ENCODE data around the gene INTS11. TPM values are rescaled to one million over a fixed set of nuclear protein-coding genes. Genes with fewer than 3 reads are reported as not detected.

Gene INTS11
- total RNA-seq, 1 experiment from 2014 or later: 139 TPM

DNA sequence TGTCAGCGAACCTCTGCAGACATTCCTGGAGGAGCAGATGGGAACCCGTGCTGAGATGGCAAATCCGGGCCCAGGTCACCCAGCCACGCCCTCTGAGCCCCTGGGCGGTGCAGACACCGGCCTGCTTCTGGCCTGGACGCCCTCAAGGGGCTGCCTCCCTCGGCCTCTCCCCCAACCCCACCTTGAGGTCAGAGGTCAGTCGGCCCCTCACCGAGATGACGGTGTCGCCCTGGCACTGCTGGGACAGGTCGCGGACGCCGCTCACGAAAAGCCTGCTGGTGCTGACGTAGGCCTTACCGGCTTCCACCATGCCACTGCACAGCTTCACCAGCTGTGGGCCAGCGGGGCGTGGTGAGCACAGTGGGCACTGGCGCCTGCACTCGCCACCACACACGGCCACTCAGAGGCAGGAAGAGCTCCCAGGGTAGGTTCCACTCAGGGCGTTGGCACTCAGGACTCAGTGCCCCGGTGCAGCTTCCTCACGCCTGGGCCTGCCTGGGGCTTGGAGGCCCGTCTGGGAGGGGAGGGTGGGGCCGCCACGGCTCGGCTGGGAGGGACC is 21.4 kb downstream of the INTS11 start:
- H3K4me1 ChIP-seq (ENCODE audit: insufficient read depth, low read length): peaks cover 5% of the 10 kb centered on the region; the same call in 1 of the 2 replicates
- H3K27me3 ChIP-seq (ENCODE audit: insufficient read depth, low read length): no peaks in the 10 kb centered on the region
- no peak overlapping the region for H2BK15ac ChIP-seq (ENCODE audit: low read depth, low read length)
- H3T11ph ChIP-seq (ENCODE audit: low read length): no peak overlapping the region
- H3K56ac ChIP-seq (ENCODE audit: insufficient read length, low read depth, low read length): no peak overlapping the region
- no peak overlapping the region for H3K23ac ChIP-seq (ENCODE audit: insufficient read length, low read depth, low read length)
- no peak overlapping the region; the same call in 1 of the 2 replicates for H3K14ac ChIP-seq (ENCODE audit: insufficient read depth, low read length)
- Mint-ChIP-seq H3K9me3 (no peaks in the 10 kb centered on the region; a peak in 1 of 5 replicates), H3K4me3 (no peak overlapping the region), H3K36me3 (ENCODE audit: insufficient read depth in 1 of 3, low read depth in 3 of 3) (no peaks in the 10 kb centered on the region; a peak in 1 of 7 replicates), H3K27ac (no peak overlapping the region), H3K4me1 (peaks cover 18 to 27% of the 10 kb centered on the region in 2 experiments), H3K27me3 (ENCODE audit: low read depth) (peaks cover 3% of the 10 kb centered on the region; the same call in 1 of the 2 replicates)
- no peak overlapping the region for H3K18ac ChIP-seq (ENCODE audit: insufficient read length, low read depth, low read length)
- peaks cover 8% of the 10 kb centered on the region for H3K23me2 ChIP-seq (ENCODE audit: insufficient read length, low read depth, low read length, poor library complexity, severe bottlenecking)
- no peak overlapping the region for H2AK5ac ChIP-seq (ENCODE audit: insufficient read length, low read length)
- no peak overlapping the region for H2BK120ac ChIP-seq (ENCODE audit: low read depth, low read length, poor library complexity, severe bottlenecking)
- H4K8ac ChIP-seq (replicated peaks; ENCODE audit: insufficient read length, low read depth, low read length): no peak overlapping the region
- H2BK12ac ChIP-seq (ENCODE audit: insufficient read length, low read depth, low read length): no peak overlapping the region
- H3K9ac ChIP-seq (ENCODE audit: extremely low read depth, insufficient read length, low read length): no peak overlapping the region
- H2BK20ac ChIP-seq (ENCODE audit: low read depth, low read length, poor library complexity, severe bottlenecking): no peak overlapping the region
- H3K4ac ChIP-seq (ENCODE audit: low read depth, low read length): no peak overlapping the region
- H3K79me1 ChIP-seq (ENCODE audit: insufficient read depth, low read depth, low read length, poor library complexity, severe bottlenecking): no peaks in the 10 kb centered on the region
- no peak overlapping the region for H4K5ac ChIP-seq (ENCODE audit: insufficient read length, low read depth, low read length)
- no peak overlapping the region for H4K91ac ChIP-seq (ENCODE audit: insufficient read length, low read depth, low read length)
- no peak for DNase-seq
- TF ChIP-seq, protein P1, sequence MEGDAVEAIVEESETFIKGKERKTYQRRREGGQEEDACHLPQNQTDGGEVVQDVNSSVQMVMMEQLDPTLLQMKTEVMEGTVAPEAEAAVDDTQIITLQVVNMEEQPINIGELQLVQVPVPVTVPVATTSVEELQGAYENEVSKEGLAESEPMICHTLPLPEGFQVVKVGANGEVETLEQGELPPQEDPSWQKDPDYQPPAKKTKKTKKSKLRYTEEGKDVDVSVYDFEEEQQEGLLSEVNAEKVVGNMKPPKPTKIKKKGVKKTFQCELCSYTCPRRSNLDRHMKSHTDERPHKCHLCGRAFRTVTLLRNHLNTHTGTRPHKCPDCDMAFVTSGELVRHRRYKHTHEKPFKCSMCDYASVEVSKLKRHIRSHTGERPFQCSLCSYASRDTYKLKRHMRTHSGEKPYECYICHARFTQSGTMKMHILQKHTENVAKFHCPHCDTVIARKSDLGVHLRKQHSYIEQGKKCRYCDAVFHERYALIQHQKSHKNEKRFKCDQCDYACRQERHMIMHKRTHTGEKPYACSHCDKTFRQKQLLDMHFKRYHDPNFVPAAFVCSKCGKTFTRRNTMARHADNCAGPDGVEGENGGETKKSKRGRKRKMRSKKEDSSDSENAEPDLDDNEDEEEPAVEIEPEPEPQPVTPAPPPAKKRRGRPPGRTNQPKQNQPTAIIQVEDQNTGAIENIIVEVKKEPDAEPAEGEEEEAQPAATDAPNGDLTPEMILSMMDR (conservative IDR thresholded peaks at IDR 0.05): no peak
- no peak overlapping the region for H2AFZ ChIP-seq (ENCODE audit: low read length)
- H2BK5ac ChIP-seq (ENCODE audit: insufficient read length, low read length): no peak overlapping the region
- no peaks in the 10 kb centered on the region for H3K79me2 ChIP-seq (ENCODE audit: insufficient read depth, low read length)
- H3K9me3 ChIP-seq (ENCODE audit: control insufficient read depth, low read depth, low read length): no peaks in the 10 kb centered on the region
- no CpG with 5 or more reads among the region's 31 CpGs for WGBS (ENCODE audit: extremely low coverage, insufficient read length, low lambda C conversion rate)
- H3K4me2 ChIP-seq (ENCODE audit: insufficient read depth, insufficient read length, low read length): no peak overlapping the region
- no peak overlapping the region for H3K27ac ChIP-seq (ENCODE audit: insufficient read length, low read depth, low read length)
- H4K20me1 ChIP-seq (ENCODE audit: control insufficient read depth, insufficient read depth, insufficient read length): no peaks in the 10 kb centered on the region
